Measurements from ENCODE around the gene WDR27.

- TF ChIP-seq CTCF (conservative IDR thresholded peaks at IDR 0.05; ENCODE audit: low read length) = no peak
- no peak for TF ChIP-seq EZH2phosphoT487 (IDR thresholded peaks at IDR 0.05; ENCODE audit: borderline replicate concordance, low read depth, low read length)
Observed at GRCh38 chr6:169508452-169508851, 193.4 kb downstream of the WDR27 start.
